Testis (tissue), 3 donors: ENCODE data around the gene LIN7A. TPM values are rescaled to one million over a fixed set of nuclear protein-coding genes. Genes with fewer than 3 reads are reported as not detected.

ENCODE experiments used
- DNase-seq: peaks from one replicate; pipeline ENCODE4 v3.0.0-alpha.2; 2019
- H3K27ac ChIP-seq, 2 donors: fragments of 200-600 bp; sonication (generic); one replicate each; pipeline ENCODE4 v1.5.1; 2019
- H3K27me3 ChIP-seq: fragments of 200-600 bp; sonication (generic); one replicate; pipeline ENCODE4 v1.5.1; 2019
- H3K36me3 ChIP-seq: fragments of 200-600 bp; sonication (generic); one replicate; pipeline ENCODE4 v1.5.1; 2017; ENCODE audit warnings: low read depth; ENCODE audit errors: missing control alignments
- H3K4me1 ChIP-seq: fragments of 200-600 bp; sonication (generic); one replicate; pipeline ENCODE4 v1.5.1; 2019
- H3K4me3 ChIP-seq, 2 donors: fragments of 200-600 bp; sonication (generic); one replicate each; pipeline ENCODE4 v1.5.1; 2017 to 2019
- H3K9me3 ChIP-seq: fragments of 200-600 bp; sonication (generic); one replicate; pipeline ENCODE4 v1.5.1; 2017
- CTCF ChIP-seq, 3 experiments: fragments of 450-650 bp in 2 of 3; fragments of 200-600 bp in 1 of 3; sonication (generic) in 1 of 3; IDR thresholded peaks; one replicate each; pipeline ENCODE4 v1.5.1; 2016 to 2019; ENCODE audit warnings: antibody characterized with exemption in 3 of 3, mild to moderate bottlenecking in 2 of 3, moderate library complexity in 1 of 3
- POLR2A ChIP-seq: fragments of 450-650 bp; IDR thresholded peaks from one replicate; pipeline ENCODE4 v1.6.1; 2017; ENCODE audit warnings: antibody characterized with exemption, mild to moderate bottlenecking, moderate library complexity
- WGBS, 2 donors: methylation state at CpG; one replicate each; pipeline ENCODE4 v1.1.5; 2018; 5-methylcytosine and 5-hydroxymethylcytosine counted together
- intact Hi-C: fragments of 100-400 bp; cut with DNase I; formaldehyde crosslinking; loops from one replicate; pipeline ENCODE4 v1.15.1; 2023; ENCODE audit warnings: low total_unique reads
- polyA plus RNA-seq: library from polyadenylated mRNA; stranded (reverse); fragments of 350-450 nt; fragmentation: Illumina TruSeq; extraction: RNeasy Lipid Tissue Mini Kit (QIAGEN cat#74804); gene quantifications from one replicate; pipeline ENCODE4 v1.2.3, GENCODE V29; 2014; ENCODE audit warnings: low read depth, low replicate concordance; ENCODE audit not compliant: insufficient read depth
- total RNA-seq, 2 donors: library from RNA; depleted of rRNA; stranded (reverse); fragments of >200 nt; gene quantifications; one replicate each; pipeline ENCODE4 v1.2.3, GENCODE V29; 2016

LIN7A gene
- total and polyA plus RNA-seq, 3 donors from 2014 or later, result 5.8 to 48.6 (median 12.0) TPM

- TF ChIP-seq CTCF (IDR thresholded peaks at IDR 0.05) (no peak), POLR2A (no peak)
- Histone ChIP-seq H3K27ac (no peak overlapping the region), H3K27me3 (no peaks in the 10 kb centered on the region), H3K4me3 (no peak overlapping the region), H3K36me3 (no peaks in the 10 kb centered on the region), H3K9me3 (no peaks in the 10 kb centered on the region), H3K4me1 (no peaks in the 10 kb centered on the region)
- intact Hi-C loops, result no loop called here
- 0 to 33% methylated on average over 1 of the region's 1 CpG for WGBS, 2 donors
- no peak for DNase-seq
Measured at GRCh38 chr12:80834724-80835123, 103.0 kb downstream of the LIN7A start.

GRCh38 chr12:80830533-80831088, 107.1 kb downstream of the LIN7A start:
- Histone ChIP-seq H3K4me1 (no peaks in the 10 kb centered on the region), H3K4me3 (no peak overlapping the region), H3K27me3 (no peaks in the 10 kb centered on the region), H3K9me3 (no peaks in the 10 kb centered on the region), H3K36me3 (no peaks in the 10 kb centered on the region), H3K27ac (no peak overlapping the region)
- TF ChIP-seq POLR2A, result no peak
- DNase-seq, result no peak
- WGBS, 2 donors, result 92 to 96% methylated on average over 4 of the region's 4 CpGs
- intact Hi-C loops, result no loop called here

GRCh38 chr12:80829767-80830166, 108.0 kb downstream of the LIN7A start:
- intact Hi-C loops, result no loop called here
- Histone ChIP-seq H3K27ac (no peak overlapping the region), H3K27me3 (no peaks in the 10 kb centered on the region), H3K4me3 (no peak overlapping the region), H3K9me3 (no peaks in the 10 kb centered on the region), H3K4me1 (no peaks in the 10 kb centered on the region), H3K36me3 (no peaks in the 10 kb centered on the region)
- no peak for DNase-seq
- WGBS, 2 donors, result 71 to 73% methylated on average over 2 of the region's 2 CpGs
- TF ChIP-seq POLR2A, result no peak
- no peak for TF ChIP-seq CTCF (IDR thresholded peaks at IDR 0.05)

- WGBS, 2 donors, result 68 to 78% methylated on average over 2 of the region's 2 CpGs
- H3K4me1 ChIP-seq, result no peaks in the 10 kb centered on the region
- intact Hi-C loops, result no loop called here
- no peaks in the 10 kb centered on the region for H3K27me3 ChIP-seq
- TF ChIP-seq POLR2A, result no peak
- no peak for TF ChIP-seq CTCF (IDR thresholded peaks at IDR 0.05)
- DNase-seq, result no peak
- no peak overlapping the region for H3K4me3 ChIP-seq
- no peaks in the 10 kb centered on the region for H3K36me3 ChIP-seq
- H3K9me3 ChIP-seq, result no peaks in the 10 kb centered on the region
- no peak overlapping the region for H3K27ac ChIP-seq
Measured at GRCh38 chr12:80825506-80825905, 112.2 kb downstream of the LIN7A start.

- no peak overlapping the region for H3K4me3 ChIP-seq
- H3K36me3 ChIP-seq, result no peaks in the 10 kb centered on the region
- no peak for DNase-seq
- H3K27ac ChIP-seq, result no peak overlapping the region
- H3K9me3 ChIP-seq, result no peaks in the 10 kb centered on the region
- TF ChIP-seq CTCF (IDR thresholded peaks at IDR 0.05) (no peak), POLR2A (no peak)
- WGBS, 2 donors, result 81 to 82% methylated on average over 2 to 3 of the region's 3 CpGs
- H3K27me3 ChIP-seq, result no peaks in the 10 kb centered on the region
- H3K4me1 ChIP-seq, result no peaks in the 10 kb centered on the region
- intact Hi-C loops, result no loop called here
Measured at GRCh38 chr12:80823393-80823792, 114.3 kb downstream of the LIN7A start.
